H1 (cell line): ENCODE measurements around the gene FAM171A1. TPM values are rescaled to one million over a fixed set of nuclear protein-coding genes. Genes with fewer than 3 reads are reported as not detected.

ENCODE experiments used
- CTCF ChIA-PET: fragments of 300-600 bp; sonication (Branson Sonifier 250); formaldehyde crosslinking; loops from one replicate; lab custom pipeline; 2021; ENCODE audit not compliant: partially characterized antibody; lab: Charles Lee
- POLR2A ChIA-PET: fragments of 300-600 bp; sonication (Branson Sonifier 250); formaldehyde crosslinking; loops from one replicate; lab custom pipeline; 2021; ENCODE audit warnings: inconsistent platforms; ENCODE audit not compliant: partially characterized antibody; lab: Charles Lee
- DNase-seq, 2 experiments: peaks; one replicate each; pipeline versions ENCODE4 v3.0.0 to v3.0.0-alpha.2; 2010 to 2022; ENCODE audit warnings: low spot score in 2 of 2, low read depth in 1 of 2, mixed read lengths in 1 of 2
- FAIRE-seq: peaks from 2 replicates; lab custom pipeline; 2011; peaks lifted over from hg19 to GRCh38; lab: Jason Lieb, UNC
- H2AFZ ChIP-seq: 2 replicates; pipeline ENCODE4 v1.8.1; 2012; ENCODE audit warnings: low read length, inconsistent platforms
- H2AK5ac ChIP-seq: 2 replicates; pipeline ENCODE4 v1.6.1; 2013; ENCODE audit warnings: low read depth, low read length
- H2BK120ac ChIP-seq: replicated peaks from 2 replicates; pipeline ENCODE3; 2013; ENCODE audit warnings: low read depth, low read length, inconsistent platforms
- H2BK12ac ChIP-seq: 2 replicates; pipeline ENCODE4 v1.6.1; 2013; ENCODE audit warnings: low read depth, low read length
- H2BK15ac ChIP-seq: 2 replicates; pipeline ENCODE4 v1.6.1; 2013; ENCODE audit warnings: low read length
- H2BK20ac ChIP-seq: 2 replicates; pipeline ENCODE4 v1.6.1; 2013; ENCODE audit warnings: low read length
- H2BK5ac ChIP-seq: 2 replicates; pipeline ENCODE4 v1.6.1; 2013; ENCODE audit warnings: low read depth, low read length
- H3K14ac ChIP-seq: 2 replicates; pipeline ENCODE4 v1.6.1; 2013; ENCODE audit warnings: inconsistent platforms; ENCODE audit not compliant: insufficient read length
- H3K18ac ChIP-seq: 2 replicates; pipeline ENCODE4 v1.6.1; 2013; ENCODE audit warnings: low read length; ENCODE audit errors: extremely low read depth
- H3K23ac ChIP-seq: 2 replicates; pipeline ENCODE4 v1.6.1; 2013; ENCODE audit warnings: inconsistent platforms; ENCODE audit not compliant: insufficient read length
- H3K23me2 ChIP-seq: 2 replicates; pipeline ENCODE4 v1.6.1; 2013; ENCODE audit warnings: low read depth, low read length
- H3K27ac ChIP-seq: 2 replicates; pipeline ENCODE4 v1.6.1; 2011; ENCODE audit warnings: low read depth, low read length, inconsistent platforms
- H3K27me3 ChIP-seq, 4 experiments: replicated peaks in 1 of 4; 1 replicate in 1 of 4; 2 replicates in 3 of 4; pipeline versions ENCODE4 v1.6.1 to v1.8.1; 2011 to 2013; ENCODE audit warnings: low read length in 3 of 4, mild to moderate bottlenecking in 3 of 4, inconsistent platforms in 2 of 4, mixed read lengths in 2 of 4, moderate library complexity in 1 of 4; ENCODE audit not compliant: control insufficient read depth in 3 of 4, insufficient read depth in 3 of 4; ENCODE audit errors: extremely low read depth in 1 of 4
- H3K36me3 ChIP-seq, 4 experiments: 2 replicates each; pipeline versions ENCODE4 v1.6.1 to v1.8.1; 2011 to 2013; ENCODE audit warnings: mild to moderate bottlenecking in 4 of 4, low read length in 3 of 4, moderate library complexity in 2 of 4, control low read depth in 1 of 4, inconsistent platforms in 1 of 4; ENCODE audit not compliant: insufficient read depth in 4 of 4, control insufficient read depth in 2 of 4
- H3K4ac ChIP-seq: replicated peaks from 2 replicates; pipeline ENCODE3; 2013; ENCODE audit warnings: low read length, low read depth, mixed read lengths, inconsistent platforms; ENCODE audit not compliant: insufficient read length
- H3K4me1 ChIP-seq, 4 experiments: replicated peaks in 1 of 4; 1 replicate in 1 of 4; 2 replicates in 3 of 4; pipeline versions ENCODE4 v1.6.1 to v1.8.1; 2011 to 2013; ENCODE audit warnings: low read length in 3 of 4, inconsistent platforms in 2 of 4, mixed read lengths in 1 of 4; ENCODE audit not compliant: insufficient read depth in 4 of 4, control insufficient read depth in 3 of 4
- H3K4me2 ChIP-seq, 2 experiments: 2 replicates each; pipeline versions ENCODE4 v1.6.1 to v1.8.1; 2011 to 2013; ENCODE audit warnings: low read depth in 2 of 2, low read length in 2 of 2, control low read depth in 1 of 2, inconsistent platforms in 1 of 2, mild to moderate bottlenecking in 1 of 2; ENCODE audit not compliant: insufficient read depth in 1 of 2
- H3K4me3 ChIP-seq, 4 experiments: fragments of 200-600, 300-600 bp in 1 of 4; sonication (generic), shearing (Covaris generic), sonication (Bioruptor Twin) in 1 of 4; 2 replicates each; pipeline versions ENCODE4 v1.5.1 to v1.8.1; 2011 to 2016; ENCODE audit warnings: low read length in 4 of 4, low read depth in 3 of 4, control low read depth in 2 of 4, inconsistent platforms in 2 of 4, mild to moderate bottlenecking in 2 of 4, mixed read lengths in 1 of 4, moderate library complexity in 1 of 4; ENCODE audit not compliant: insufficient read depth in 2 of 4; ENCODE audit errors: extremely low read depth in 1 of 4
- H3K56ac ChIP-seq: replicated peaks from 2 replicates; pipeline ENCODE3; 2013; ENCODE audit warnings: low read depth, mild to moderate bottlenecking, mixed read lengths, low read length, inconsistent platforms; ENCODE audit not compliant: insufficient read length
- H3K79me1 ChIP-seq: 2 replicates; pipeline ENCODE4 v1.6.1; 2013; ENCODE audit warnings: low read depth, low read length, control low read depth
- H3K79me2 ChIP-seq, 2 experiments: 2 replicates each; pipeline versions ENCODE4 v1.6.1 to v1.8.1; 2012 to 2013; ENCODE audit warnings: low read length in 2 of 2, mild to moderate bottlenecking in 2 of 2, inconsistent platforms in 1 of 2; ENCODE audit not compliant: insufficient read depth in 2 of 2, control insufficient read depth in 1 of 2
- H3K9ac ChIP-seq, 4 experiments: replicated peaks in 1 of 4; 1 replicate in 1 of 4; 2 replicates in 3 of 4; pipeline versions ENCODE4 v1.6.1 to v1.8.1; 2011 to 2013; ENCODE audit warnings: low read depth in 3 of 4, low read length in 3 of 4, control low read depth in 2 of 4, mild to moderate bottlenecking in 2 of 4, moderate library complexity in 2 of 4, inconsistent platforms in 1 of 4; ENCODE audit errors: extremely low read depth in 1 of 4
- H3K9me3 ChIP-seq, 2 experiments: 2 replicates each; pipeline versions ENCODE4 v1.6.1 to v1.8.1; 2012 to 2013; ENCODE audit warnings: mild to moderate bottlenecking in 2 of 2, moderate library complexity in 2 of 2, control low read depth in 1 of 2, inconsistent platforms in 1 of 2, low read depth in 1 of 2, low read length in 1 of 2, mixed read lengths in 1 of 2; ENCODE audit not compliant: insufficient read depth in 2 of 2
- H4K20me1 ChIP-seq, 2 experiments: replicated peaks in 1 of 2; 2 replicates each; pipeline versions ENCODE3 to v1.8.1; 2011 to 2013; ENCODE audit warnings: inconsistent platforms in 2 of 2, low read length in 2 of 2, mild to moderate bottlenecking in 1 of 2; ENCODE audit not compliant: insufficient read depth in 2 of 2, control insufficient read depth in 1 of 2
- H4K5ac ChIP-seq: 2 replicates; pipeline ENCODE4 v1.6.1; 2013; ENCODE audit warnings: low read length, low read depth, mixed read lengths, inconsistent platforms; ENCODE audit not compliant: insufficient read length
- H4K8ac ChIP-seq: 2 replicates; pipeline ENCODE4 v1.8.0; 2013; ENCODE audit warnings: mild to moderate bottlenecking, moderate library complexity, low read length, inconsistent platforms; ENCODE audit not compliant: insufficient read depth; ENCODE audit errors: extremely low read depth
- H4K91ac ChIP-seq: replicated peaks from 2 replicates; pipeline ENCODE3; 2013; ENCODE audit warnings: low read length, mixed read lengths, inconsistent platforms; ENCODE audit not compliant: insufficient read length
- ATF3 ChIP-seq: IDR thresholded peaks from 2 replicates; pipeline ENCODE4 v1.6.1; 2011; ENCODE audit warnings: low read depth, mild to moderate bottlenecking, low read length; ENCODE audit not compliant: insufficient read depth
- BACH1 ChIP-seq: IDR thresholded peaks from 2 replicates; pipeline ENCODE4 v1.6.1; 2012; ENCODE audit warnings: low read length, improper control_type of control experiment
- FOSL1 ChIP-seq: IDR thresholded peaks from 2 replicates; pipeline ENCODE4 v1.6.1; 2011; ENCODE audit warnings: mild to moderate bottlenecking, low read depth, low read length, moderate library complexity; ENCODE audit not compliant: insufficient read depth
- GABPA ChIP-seq: IDR thresholded peaks from 2 replicates; pipeline ENCODE4 v1.6.1; 2011; ENCODE audit warnings: mild to moderate bottlenecking, low read length, moderate library complexity, borderline replicate concordance; ENCODE audit not compliant: insufficient read depth
- GTF2F1 ChIP-seq: IDR thresholded peaks from 2 replicates; pipeline ENCODE4 v1.6.1; 2012; ENCODE audit warnings: low read depth, low read length, improper control_type of control experiment, borderline replicate concordance
- MAFK ChIP-seq: IDR thresholded peaks from 2 replicates; pipeline ENCODE4 v1.6.1; 2012; ENCODE audit warnings: low read depth, mild to moderate bottlenecking, improper control_type of control experiment, low read length
- POLR2A ChIP-seq, 2 experiments: IDR thresholded peaks; 1 replicate in 1 of 2; 2 replicates in 1 of 2; pipeline ENCODE4 v1.6.1; 2011; ENCODE audit warnings: low read depth in 2 of 2, low read length in 2 of 2, mild to moderate bottlenecking in 2 of 2; ENCODE audit errors: control extremely low read depth in 1 of 2
- RNF2 ChIP-seq: fragments of 200-900, 300-1000 bp; sonication (generic); IDR thresholded peaks from 2 replicates; pipeline ENCODE4 v1.7.1; 2016; ENCODE audit warnings: borderline replicate concordance, low read depth, mild to moderate bottlenecking, antibody characterized with exemption, low read length; ENCODE audit not compliant: poor library complexity, severe bottlenecking; ENCODE audit errors: missing control alignments
- SAP30 ChIP-seq: fragments of 300-600 bp; sonication (generic); IDR thresholded peaks from 2 replicates; pipeline ENCODE4 v1.7.1; 2012; ENCODE audit warnings: low read length, moderate library complexity, mild to moderate bottlenecking, inconsistent platforms; ENCODE audit not compliant: insufficient read depth, insufficient replicate concordance
- TAF1 ChIP-seq: IDR thresholded peaks from 2 replicates; pipeline ENCODE4 v1.6.1; 2011; ENCODE audit warnings: mild to moderate bottlenecking, low read depth, low read length
- USF2 ChIP-seq: IDR thresholded peaks from 2 replicates; pipeline ENCODE4 v1.6.1; 2011; ENCODE audit warnings: low read length, improper control_type of control experiment
- YY1 ChIP-seq: IDR thresholded peaks from 2 replicates; pipeline ENCODE4 v1.6.1; 2011; ENCODE audit warnings: low read depth, mild to moderate bottlenecking, low read length
- WGBS, 2 experiments: shearing (Covaris generic) in 1 of 2; methylation state at CpG; one replicate each; pipeline versions ENCODE4 v1.1.6 to v1.1.7; 2013 to 2015; ENCODE audit warnings: low lambda C conversion rate in 2 of 2, mixed read lengths in 2 of 2, inconsistent platforms in 1 of 2, low coverage in 1 of 2, missing lambda C conversion rate in 1 of 2; ENCODE audit not compliant: insufficient replicate concordance in 2 of 2, insufficient coverage in 1 of 2, insufficient read length in 1 of 2; ENCODE audit errors: extremely low coverage in 1 of 2, missing lambda C conversion rate in 1 of 2; 5-methylcytosine and 5-hydroxymethylcytosine counted together
- polyA plus RNA-seq, 7 experiments: library from polyadenylated mRNA; depleted of rRNA in 3 of 7; stranded (reverse) in 5 of 7; unstranded in 2 of 7; fragments of >200 nt in 5 of 7; fragments of 200-250 nt in 2 of 7; gene quantifications; 1 replicate in 5 of 7; 2 replicates in 1 of 7; 4 replicates in 1 of 7; pipeline versions ENCODE4 v1.2.1 to v1.2.3, GENCODE V29; 2011 to 2013; ENCODE audit warnings: missing spikeins in 2 of 7, mixed read lengths in 2 of 7
- total RNA-seq: library from RNA; stranded (reverse); fragmentation: NEBNext Ultra II Directional; extraction: Animal tissue kit (Norgen Biotek cat#: 25700); gene quantifications from 2 replicates; pipeline ENCODE4 v1.2.1, GENCODE V29; 2021

FAM171A1 gene
- total and polyA plus RNA-seq, 2 of the 8 experiments (the other 6 are each of a cell fraction or from before 2014, with no cell fraction given): 26.6 to 42.1 TPM

- no peak overlapping the region for H3K4me3 ChIP-seq
- H3K23me2 ChIP-seq: no peaks in the 10 kb centered on the region
- FAIRE-seq (no peak), DNase-seq (peak in 1 of 2 experiments; percentile 57)
- no peak overlapping the region for H2BK5ac ChIP-seq
- H3K23ac ChIP-seq: no peak overlapping the region
- H3K27me3 ChIP-seq: no peaks in the 10 kb centered on the region
- no peaks in the 10 kb centered on the region for H3K79me1 ChIP-seq
- ChIA-PET POLR2A (no interaction called here), CTCF (interaction anchor here (0.8 to 2.9 kb wide), 8 partner anchors 10 to 156 kb away, joined by 3 to 9 read pairs (median 6); no protein-coding TSS in a partner anchor)
- no peaks in the 10 kb centered on the region for H3K9me3 ChIP-seq
- WGBS, 2 experiments: 65% methylated on average over 3 of the region's 3 CpGs; no CpG with 5 or more reads in 1 of the 2 experiments
- no peak overlapping the region for H3K4me2 ChIP-seq
- no peak overlapping the region for H3K4ac ChIP-seq
- no peak overlapping the region for H2BK20ac ChIP-seq
- H3K4me1 ChIP-seq: peaks cover 0 to 2% (median 0%) of the 10 kb centered on the region in 4 experiments; a peak in 1 of 7 replicates
- H3K18ac ChIP-seq: no peak overlapping the region
- no peak overlapping the region for H3K14ac ChIP-seq
- no peak overlapping the region for H3K9ac ChIP-seq
- H3K79me2 ChIP-seq: no peaks in the 10 kb centered on the region
- no peak overlapping the region for H3K27ac ChIP-seq
- no peak overlapping the region for H2BK12ac ChIP-seq
- no peak overlapping the region for H2BK15ac ChIP-seq
- H4K5ac ChIP-seq: no peak overlapping the region
- H4K8ac ChIP-seq: no peak overlapping the region
- no peak overlapping the region for H3K56ac ChIP-seq
- no peaks in the 10 kb centered on the region for H4K20me1 ChIP-seq
- H2AFZ ChIP-seq: no peak overlapping the region
- H3K36me3 ChIP-seq: no peaks in the 10 kb centered on the region
- H4K91ac ChIP-seq: no peak overlapping the region
- no peak overlapping the region for H2AK5ac ChIP-seq
- no peak overlapping the region for H2BK120ac ChIP-seq
- TF ChIP-seq RNF2 (no peak), USF2 (no peak), YY1 (0 out of 2 replicates have a peak, but pooled peaks have one; percentile 57), MAFK (no peak), FOSL1 (no peak), GABPA (no peak), GTF2F1 (no peak), POLR2A (IDR thresholded peaks at IDR 0.05; ENCODE audit: control extremely low read depth in 1 of 2, low read depth in 2 of 2, low read length in 2 of 2) (no peak), TAF1 (no peak), ATF3 (no peak), SAP30 (no peak), BACH1 (no peak)
These were observed 125.6 kb downstream of the FAM171A1 start for GRCh38 chr10:15245530-15245929.
